ENCODE measurements around the gene PARP3. TPM values are rescaled to one million over a fixed set of nuclear protein-coding genes. Genes with fewer than 3 reads are reported as not detected.

Gene PARP3
- total RNA-seq, 1 donor from 2014 or later: 24.6 TPM

- ATAC-seq: peak in 1 of 2 donors; percentile 33
- DNase-seq: no peak
These were observed 24.8 kb downstream of the PARP3 start for GRCh38 chr3:51966922-51967383.

GRCh38 chr3:51967384-51968169 lies 25.4 kb downstream of the PARP3 start, which contains the start of gene PCBP4:
Gene PCBP4 (minus strand): TSS chr3:51967454. CDS start chr3:51961240, 6,214 bp downstream.
- Histone ChIP-seq H3K4me1 (peaks cover 32% of the 10 kb centered on the region), H3K36me3 (no peaks in the 10 kb centered on the region), H3K4me3 (peak within 1 kb of the TSS; percentile 68), H3K27ac (peak within 1 kb of the TSS; percentile 84), H3K9me3 (no peaks in the 10 kb centered on the region), H3K27me3 (ENCODE audit: low read depth) (no peaks in the 10 kb centered on the region)
- TF ChIP-seq CTCF (IDR thresholded peaks at IDR 0.05): no peak
- ATAC-seq (peak; percentile 67 to 76), DNase-seq (peak; percentile 74)
- intact Hi-C loops (cut with DNase I): no loop called here

More at GRCh38 chr3:51966922-51967383, 24.8 kb downstream of the PARP3 start:
- H3K36me3 ChIP-seq: no peaks in the 10 kb centered on the region
- peak overlapping the region; percentile 84 for H3K27ac ChIP-seq
- peak overlapping the region; percentile 68 for H3K4me3 ChIP-seq
- H3K9me3 ChIP-seq: no peaks in the 10 kb centered on the region
- peaks cover 28% of the 10 kb centered on the region for H3K4me1 ChIP-seq
- intact Hi-C loops (cut with DNase I): no loop called here
- TF ChIP-seq CTCF (IDR thresholded peaks at IDR 0.05): no peak
- no peaks in the 10 kb centered on the region for H3K27me3 ChIP-seq (ENCODE audit: low read depth)

- DNase-seq: no peak
These were observed 26.1 kb downstream of the PARP3 start for GRCh38 chr3:51968170-51968775.

GRCh38 chr3:51968883-51969678 lies 26.9 kb downstream of the PARP3 start:
- H3K36me3 ChIP-seq: no peaks in the 10 kb centered on the region
- H3K9me3 ChIP-seq: no peaks in the 10 kb centered on the region
- DNase-seq (no peak), ATAC-seq (no peak)
- H3K27me3 ChIP-seq (ENCODE audit: low read depth): no peaks in the 10 kb centered on the region
- peaks cover 40% of the 10 kb centered on the region for H3K4me1 ChIP-seq
- no peak overlapping the region for H3K27ac ChIP-seq
- intact Hi-C loops (cut with DNase I): no loop called here
- no peak for TF ChIP-seq CTCF (IDR thresholded peaks at IDR 0.05)
- no peak overlapping the region for H3K4me3 ChIP-seq

More at GRCh38 chr3:51968170-51968775, 26.1 kb downstream of the PARP3 start:
- intact Hi-C loops (cut with DNase I): no loop called here
- Histone ChIP-seq H3K27me3 (ENCODE audit: low read depth) (no peaks in the 10 kb centered on the region), H3K27ac (peak overlapping the region; percentile 84), H3K4me1 (peaks cover 39% of the 10 kb centered on the region), H3K9me3 (no peaks in the 10 kb centered on the region), H3K4me3 (peak overlapping the region; percentile 68), H3K36me3 (no peaks in the 10 kb centered on the region)
- peak in 1 of 2 donors; percentile 20 for ATAC-seq
- no peak for TF ChIP-seq CTCF (IDR thresholded peaks at IDR 0.05)

GRCh38 chr3:51969841-51970240 lies 27.7 kb downstream of the PARP3 start:
- Histone ChIP-seq H3K27ac (no peak overlapping the region), H3K36me3 (no peaks in the 10 kb centered on the region), H3K27me3 (ENCODE audit: low read depth) (no peaks in the 10 kb centered on the region), H3K9me3 (no peaks in the 10 kb centered on the region), H3K4me1 (peaks cover 47% of the 10 kb centered on the region), H3K4me3 (no peak overlapping the region)
- intact Hi-C loops (cut with DNase I): no loop called here
- DNase-seq (no peak), ATAC-seq (no peak)
- TF ChIP-seq CTCF (IDR thresholded peaks at IDR 0.05): no peak
